ENCODE measurements around the gene MYBPC3.

The MYBPC3 gene

DNA sequence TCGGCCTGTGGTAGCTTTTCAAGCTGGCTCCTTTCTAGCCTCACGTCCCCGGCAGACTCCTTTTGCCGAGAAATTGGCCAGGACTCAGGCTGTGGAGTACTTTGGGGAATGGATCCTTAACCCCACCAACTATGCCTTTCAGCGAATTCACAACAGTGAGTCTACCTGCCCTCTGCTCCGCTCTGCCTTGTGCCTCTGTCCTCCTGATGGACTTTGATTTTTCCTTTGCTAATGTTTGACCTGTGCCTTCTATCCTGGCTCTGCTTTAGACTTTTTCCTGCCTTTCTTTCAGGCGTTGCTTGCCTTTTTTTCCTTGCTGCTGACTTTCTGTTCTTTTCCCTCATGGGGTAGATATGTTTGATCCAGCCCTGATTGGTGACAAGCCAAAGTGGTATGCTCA lies 70.0 kb downstream of the MYBPC3 start:
- in situ Hi-C loops (cut with MboI; ENCODE audit: low pct_unique_long_range_greater_than_20kb, low sequenced_read_pairs, unreplicated experiment) = no loop called here
- TF ChIP-seq, protein P1, sequence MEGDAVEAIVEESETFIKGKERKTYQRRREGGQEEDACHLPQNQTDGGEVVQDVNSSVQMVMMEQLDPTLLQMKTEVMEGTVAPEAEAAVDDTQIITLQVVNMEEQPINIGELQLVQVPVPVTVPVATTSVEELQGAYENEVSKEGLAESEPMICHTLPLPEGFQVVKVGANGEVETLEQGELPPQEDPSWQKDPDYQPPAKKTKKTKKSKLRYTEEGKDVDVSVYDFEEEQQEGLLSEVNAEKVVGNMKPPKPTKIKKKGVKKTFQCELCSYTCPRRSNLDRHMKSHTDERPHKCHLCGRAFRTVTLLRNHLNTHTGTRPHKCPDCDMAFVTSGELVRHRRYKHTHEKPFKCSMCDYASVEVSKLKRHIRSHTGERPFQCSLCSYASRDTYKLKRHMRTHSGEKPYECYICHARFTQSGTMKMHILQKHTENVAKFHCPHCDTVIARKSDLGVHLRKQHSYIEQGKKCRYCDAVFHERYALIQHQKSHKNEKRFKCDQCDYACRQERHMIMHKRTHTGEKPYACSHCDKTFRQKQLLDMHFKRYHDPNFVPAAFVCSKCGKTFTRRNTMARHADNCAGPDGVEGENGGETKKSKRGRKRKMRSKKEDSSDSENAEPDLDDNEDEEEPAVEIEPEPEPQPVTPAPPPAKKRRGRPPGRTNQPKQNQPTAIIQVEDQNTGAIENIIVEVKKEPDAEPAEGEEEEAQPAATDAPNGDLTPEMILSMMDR (IDR thresholded peaks at IDR 0.05; ENCODE audit: extremely low read depth, insufficient read depth, missing control alignments) = no peak
- DNase-seq (ENCODE audit: low spot score) = no peak
